ENCODE measurements around the gene LMTK3.

- no peak for TF ChIP-seq POLR2AphosphoS5 (IDR thresholded peaks at IDR 0.05)
- TF ChIP-seq, protein P1, sequence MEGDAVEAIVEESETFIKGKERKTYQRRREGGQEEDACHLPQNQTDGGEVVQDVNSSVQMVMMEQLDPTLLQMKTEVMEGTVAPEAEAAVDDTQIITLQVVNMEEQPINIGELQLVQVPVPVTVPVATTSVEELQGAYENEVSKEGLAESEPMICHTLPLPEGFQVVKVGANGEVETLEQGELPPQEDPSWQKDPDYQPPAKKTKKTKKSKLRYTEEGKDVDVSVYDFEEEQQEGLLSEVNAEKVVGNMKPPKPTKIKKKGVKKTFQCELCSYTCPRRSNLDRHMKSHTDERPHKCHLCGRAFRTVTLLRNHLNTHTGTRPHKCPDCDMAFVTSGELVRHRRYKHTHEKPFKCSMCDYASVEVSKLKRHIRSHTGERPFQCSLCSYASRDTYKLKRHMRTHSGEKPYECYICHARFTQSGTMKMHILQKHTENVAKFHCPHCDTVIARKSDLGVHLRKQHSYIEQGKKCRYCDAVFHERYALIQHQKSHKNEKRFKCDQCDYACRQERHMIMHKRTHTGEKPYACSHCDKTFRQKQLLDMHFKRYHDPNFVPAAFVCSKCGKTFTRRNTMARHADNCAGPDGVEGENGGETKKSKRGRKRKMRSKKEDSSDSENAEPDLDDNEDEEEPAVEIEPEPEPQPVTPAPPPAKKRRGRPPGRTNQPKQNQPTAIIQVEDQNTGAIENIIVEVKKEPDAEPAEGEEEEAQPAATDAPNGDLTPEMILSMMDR (IDR thresholded peaks at IDR 0.05): no peak
These were observed 66.8 kb downstream of the LMTK3 start for GRCh38 chr19:48444936-48445200.
